NOMO-1 treated with dmso at 0.1 percent for 144 hours (cell line): ENCODE results near the gene WEE1.
"Not testable (repeated sequence)": the region's sequence is repeated elsewhere in the genome, so short reads cannot be mapped to it uniquely, and the experiment has no call there.

Experiments
- DNase-seq: peaks from one replicate; lab custom pipeline; 2025; ENCODE audit not compliant: unreplicated experiment; lab: John Stamatoyannopoulos, UW

The WEE1 gene

GRCh38 chr11:9594267-9595046, 21.0 kb downstream of the WEE1 start:
- no peak for DNase-seq

DNA sequence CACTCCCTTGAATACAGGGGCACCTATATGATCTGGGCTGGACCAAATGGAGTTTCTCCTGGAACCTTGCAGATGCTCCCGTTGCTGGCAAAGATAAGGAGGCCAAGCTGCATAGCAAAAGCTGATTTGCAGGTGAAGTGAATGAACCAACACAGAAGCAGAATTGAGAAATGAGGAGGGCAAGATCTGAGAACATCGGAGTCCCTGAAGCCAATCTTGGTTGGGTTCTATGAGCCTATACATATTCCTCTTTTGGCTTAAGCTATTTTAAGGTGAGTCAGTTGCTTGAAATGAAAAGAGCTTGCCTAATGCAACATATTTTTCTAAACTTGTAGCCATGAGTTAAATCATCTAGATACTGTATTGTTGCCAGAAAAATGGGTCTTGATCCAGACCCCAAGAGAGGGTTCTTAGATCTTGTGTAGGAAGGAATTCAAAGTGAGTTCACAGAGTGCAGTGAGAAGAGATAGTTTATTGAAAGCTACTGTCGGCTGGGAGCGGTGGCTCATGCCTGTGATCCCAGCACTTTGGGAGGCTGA, 23.5 kb downstream of the WEE1 start:
- no peak for DNase-seq

- no peak for DNase-seq
These were observed 26.7 kb downstream of the WEE1 start for GRCh38 chr11:9600166-9600565.

GRCh38 chr11:9600644-9601036, 27.2 kb downstream of the WEE1 start:
- DNase-seq = no peak

GRCh38 chr11:9601037-9601875, 27.8 kb downstream of the WEE1 start:
- peak; percentile 87 for DNase-seq

- DNase-seq = no peak
These were observed 28.4 kb downstream of the WEE1 start for GRCh38 chr11:9601876-9602199.

GRCh38 chr11:9603214-9603613, 29.7 kb downstream of the WEE1 start:
- not testable (repeated sequence) for DNase-seq

- DNase-seq = no peak
These were observed 30.7 kb downstream of the WEE1 start for GRCh38 chr11:9604134-9604533.

GRCh38 chr11:9605742-9606141, 32.3 kb downstream of the WEE1 start:
- no peak for DNase-seq

- DNase-seq = no peak
These were observed 33.5 kb downstream of the WEE1 start for GRCh38 chr11:9606809-9607510.

- DNase-seq = no peak
These were observed 34.0 kb downstream of the WEE1 start for GRCh38 chr11:9607511-9607899.

DNA sequence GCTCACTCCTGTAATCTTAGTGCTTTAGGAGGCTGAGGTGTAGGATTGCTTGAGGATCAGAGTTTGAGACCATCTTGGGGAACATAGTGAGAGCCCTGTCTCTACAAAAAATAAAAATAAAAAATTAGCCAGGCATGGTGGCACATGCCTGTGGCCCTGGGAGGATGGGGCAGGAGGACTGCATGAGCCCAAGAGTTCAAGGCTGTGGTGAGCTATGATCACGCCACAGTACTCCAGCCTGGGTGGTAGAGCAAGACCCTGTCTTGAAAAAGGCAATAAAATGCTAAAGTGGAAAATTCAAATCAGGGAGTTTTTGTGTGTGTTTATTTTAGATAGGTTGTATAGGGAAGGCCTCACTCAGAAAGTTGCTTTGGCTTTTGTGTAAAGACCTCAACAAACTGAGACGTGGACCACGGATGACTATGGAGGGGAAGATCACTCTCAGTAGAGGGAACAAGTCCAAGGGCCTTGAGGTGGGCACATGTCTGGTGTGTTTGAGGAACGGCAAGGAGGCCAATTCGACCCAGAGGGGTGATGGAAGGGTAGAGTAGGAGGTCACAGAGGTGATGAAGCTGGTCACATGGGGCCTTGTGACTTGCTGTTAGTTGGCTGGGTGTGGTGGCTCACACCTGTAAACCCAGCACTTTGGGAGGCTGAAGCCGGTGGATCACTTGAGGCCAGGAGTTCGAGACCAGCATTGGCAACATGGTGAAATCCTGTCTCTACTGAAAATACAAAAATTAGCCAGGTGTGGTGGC, 35.7 kb downstream of the WEE1 start:
- no peak for DNase-seq

DNA sequence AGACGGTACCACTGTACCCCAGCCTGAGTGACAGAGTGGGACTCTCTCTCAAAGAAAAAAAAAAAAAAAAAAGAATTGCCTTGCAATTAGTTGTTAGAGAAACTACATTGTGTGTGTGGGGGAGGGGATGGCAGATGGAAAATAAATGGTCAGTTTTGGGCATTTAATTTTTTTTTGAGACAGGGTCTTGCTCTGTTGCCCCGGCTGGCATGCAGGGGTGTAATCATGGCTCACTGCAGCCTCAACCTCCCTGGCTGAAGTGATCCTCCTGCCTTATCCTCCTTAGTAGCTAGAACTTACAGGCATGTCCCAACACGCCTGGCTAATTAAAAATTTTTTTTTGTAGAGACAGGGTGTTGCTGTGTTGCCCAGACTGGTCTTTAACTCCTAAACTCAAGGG, 36.4 kb downstream of the WEE1 start:
- DNase-seq = no peak

GRCh38 chr11:9613118-9613829, 39.8 kb downstream of the WEE1 start:
- peak; percentile 66 for DNase-seq

GRCh38 chr11:9613830-9614762, 40.6 kb downstream of the WEE1 start:
- DNase-seq = peak; percentile 81

- no peak for DNase-seq
These were observed 41.6 kb downstream of the WEE1 start for GRCh38 chr11:9615031-9615451.

DNA sequence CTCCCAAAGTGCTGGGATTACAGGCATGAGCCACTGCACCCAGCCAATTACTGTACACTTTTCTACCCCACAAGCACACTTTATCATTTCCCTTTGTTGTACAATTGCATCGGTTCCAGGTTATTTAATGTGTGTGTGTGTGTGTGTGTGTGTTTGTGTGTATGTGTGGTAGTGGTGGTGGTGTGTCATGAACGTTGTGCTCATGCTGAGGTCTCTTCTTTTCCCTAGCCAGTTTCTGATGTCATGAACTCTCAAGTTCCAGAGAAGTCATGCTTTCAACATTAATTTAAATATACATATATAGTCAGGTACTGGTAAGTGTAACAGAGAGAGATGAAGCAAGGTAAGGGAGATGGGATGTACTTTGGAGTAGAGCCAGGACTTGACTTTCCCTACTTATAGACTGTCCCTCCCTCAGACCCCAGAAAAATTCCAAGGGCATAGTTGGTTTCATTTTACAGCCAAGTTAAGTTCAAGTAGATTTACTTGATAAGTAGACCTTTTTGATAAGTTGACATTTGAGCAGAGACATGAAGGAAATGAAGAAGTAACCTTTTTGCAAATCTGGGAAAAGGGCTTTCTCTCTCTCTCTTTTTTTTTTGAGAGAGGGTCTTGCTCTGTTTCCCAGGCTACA, 42.7 kb downstream of the WEE1 start:
- no peak for DNase-seq

- no peak for DNase-seq
These were observed 43.4 kb downstream of the WEE1 start for GRCh38 chr11:9616858-9617257.

DNA sequence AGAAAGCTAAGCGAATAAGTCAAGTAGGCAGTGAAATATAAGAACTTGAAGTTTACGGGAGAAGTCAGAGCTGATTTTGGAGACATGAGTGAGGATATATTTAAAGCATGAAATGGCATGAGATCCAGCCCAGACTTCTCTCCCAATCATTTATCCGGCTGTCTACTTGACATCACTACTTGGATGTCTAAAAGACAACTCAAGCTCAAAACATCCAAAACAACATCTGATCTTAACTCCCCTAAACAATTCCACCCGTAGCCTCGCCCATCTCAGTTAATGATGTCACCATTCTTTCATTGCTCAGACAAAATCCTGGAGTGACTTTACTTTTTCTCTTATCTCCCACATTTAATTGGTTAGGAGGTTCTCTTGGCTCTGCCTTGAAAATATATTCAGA, 44.5 kb downstream of the WEE1 start:
- no peak for DNase-seq
